ENCODE results near the gene TSSK2. TPM values are rescaled to one million over a fixed set of nuclear protein-coding genes. Genes with fewer than 3 reads are reported as not detected.

TSSK2 gene
- total and polyA plus RNA-seq, 2 donors from 2014 or later, result not detected

DNA sequence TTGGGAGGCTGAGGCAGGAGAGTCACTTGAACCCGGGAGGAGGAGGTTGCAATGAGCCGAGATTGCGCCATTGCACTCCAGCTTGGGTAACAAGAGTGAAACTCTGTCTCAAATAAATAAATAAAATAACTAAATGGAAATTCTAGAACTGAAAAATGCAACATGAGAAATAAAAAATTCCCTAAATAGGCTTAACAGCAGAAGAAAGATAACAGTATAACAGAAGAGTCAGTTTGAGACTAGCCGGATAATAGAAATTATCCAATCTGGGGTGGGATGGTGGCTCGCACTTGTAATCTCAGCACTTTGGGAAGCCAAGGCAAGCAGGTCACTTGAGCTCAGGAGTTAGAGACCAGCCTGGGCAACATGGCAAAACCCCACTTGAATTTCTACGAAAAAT lies 33.3 kb downstream of the TSSK2 start:
- Histone ChIP-seq H3K36me3 (ENCODE audit: control insufficient read depth in 2 of 3, insufficient read depth in 3 of 3, low read length in 3 of 3) (no peaks in the 10 kb centered on the region), H3K27me3 (ENCODE audit: control insufficient read depth, insufficient read depth, low read length) (peaks cover 9% of the 10 kb centered on the region), H3K9ac (ENCODE audit: low read length in 3 of 3) (no peak overlapping the region), H3K4me3 (ENCODE audit: low read length in 3 of 3) (no peak overlapping the region), H3K4me1 (ENCODE audit: control insufficient read depth in 2 of 3, insufficient read depth in 2 of 3, low read depth in 1 of 3, low read length in 3 of 3) (no peaks in the 10 kb centered on the region), H3K27ac (ENCODE audit: low read depth in 2 of 2, low read length in 2 of 2) (no peak overlapping the region), H3K9me3 (ENCODE audit: control insufficient read depth in 2 of 3, insufficient read depth in 1 of 3, low read length in 3 of 3) (no peaks in the 10 kb centered on the region)
- FAIRE-seq, result no peak
- intact Hi-C loops (cut with DNase I), result no loop called here
- DNase-seq, result no peak
- TF ChIP-seq, protein P1, sequence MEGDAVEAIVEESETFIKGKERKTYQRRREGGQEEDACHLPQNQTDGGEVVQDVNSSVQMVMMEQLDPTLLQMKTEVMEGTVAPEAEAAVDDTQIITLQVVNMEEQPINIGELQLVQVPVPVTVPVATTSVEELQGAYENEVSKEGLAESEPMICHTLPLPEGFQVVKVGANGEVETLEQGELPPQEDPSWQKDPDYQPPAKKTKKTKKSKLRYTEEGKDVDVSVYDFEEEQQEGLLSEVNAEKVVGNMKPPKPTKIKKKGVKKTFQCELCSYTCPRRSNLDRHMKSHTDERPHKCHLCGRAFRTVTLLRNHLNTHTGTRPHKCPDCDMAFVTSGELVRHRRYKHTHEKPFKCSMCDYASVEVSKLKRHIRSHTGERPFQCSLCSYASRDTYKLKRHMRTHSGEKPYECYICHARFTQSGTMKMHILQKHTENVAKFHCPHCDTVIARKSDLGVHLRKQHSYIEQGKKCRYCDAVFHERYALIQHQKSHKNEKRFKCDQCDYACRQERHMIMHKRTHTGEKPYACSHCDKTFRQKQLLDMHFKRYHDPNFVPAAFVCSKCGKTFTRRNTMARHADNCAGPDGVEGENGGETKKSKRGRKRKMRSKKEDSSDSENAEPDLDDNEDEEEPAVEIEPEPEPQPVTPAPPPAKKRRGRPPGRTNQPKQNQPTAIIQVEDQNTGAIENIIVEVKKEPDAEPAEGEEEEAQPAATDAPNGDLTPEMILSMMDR (IDR thresholded peaks at IDR 0.05; ENCODE audit: borderline replicate concordance, extremely low read depth, insufficient read depth), result no peak

DNA sequence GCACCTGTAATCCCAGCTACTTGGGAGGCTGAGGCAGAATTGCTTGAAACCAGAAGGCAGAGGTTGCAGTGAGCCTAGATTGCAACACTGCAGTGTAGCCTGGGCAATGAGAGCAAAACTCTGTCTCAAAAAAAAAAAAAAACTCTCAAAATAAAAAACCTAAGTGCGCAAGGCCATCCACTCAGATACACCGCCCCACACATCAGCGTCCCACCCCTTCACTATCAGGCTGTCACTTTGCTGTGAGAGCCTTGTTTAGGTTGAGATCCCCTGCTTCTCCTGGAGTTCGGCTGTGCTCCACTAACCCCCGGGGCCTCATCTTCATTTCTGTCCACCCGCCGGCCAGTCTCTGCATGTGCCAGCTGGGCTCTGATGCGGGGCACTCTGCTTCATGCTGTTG lies 35.3 kb downstream of the TSSK2 start:
- Histone ChIP-seq H3K36me3 (ENCODE audit: control insufficient read depth in 2 of 3, insufficient read depth in 3 of 3, low read length in 3 of 3) (no peaks in the 10 kb centered on the region), H3K27ac (ENCODE audit: low read depth in 2 of 2, low read length in 2 of 2) (no peak overlapping the region), H3K27me3 (ENCODE audit: control insufficient read depth, insufficient read depth, low read length) (peaks cover 16% of the 10 kb centered on the region), H3K4me1 (ENCODE audit: control insufficient read depth in 2 of 3, insufficient read depth in 2 of 3, low read depth in 1 of 3, low read length in 3 of 3) (peaks cover 0 to 11% (median 0%) of the 10 kb centered on the region in 3 donors), H3K9ac (ENCODE audit: low read length in 3 of 3) (no peak overlapping the region), H3K9me3 (ENCODE audit: control insufficient read depth in 2 of 3, insufficient read depth in 1 of 3, low read length in 3 of 3) (no peaks in the 10 kb centered on the region), H3K4me3 (ENCODE audit: low read length in 3 of 3) (no peak overlapping the region)
- no peak for FAIRE-seq
- intact Hi-C loops (cut with DNase I), result loop anchor here (5.0 kb wide), 1 partner anchor 49 kb away; no protein-coding TSS in a partner anchor
- no peak for DNase-seq
- TF ChIP-seq, protein P1 (IDR thresholded peaks at IDR 0.05; ENCODE audit: borderline replicate concordance, extremely low read depth, insufficient read depth), result no peak

DNA sequence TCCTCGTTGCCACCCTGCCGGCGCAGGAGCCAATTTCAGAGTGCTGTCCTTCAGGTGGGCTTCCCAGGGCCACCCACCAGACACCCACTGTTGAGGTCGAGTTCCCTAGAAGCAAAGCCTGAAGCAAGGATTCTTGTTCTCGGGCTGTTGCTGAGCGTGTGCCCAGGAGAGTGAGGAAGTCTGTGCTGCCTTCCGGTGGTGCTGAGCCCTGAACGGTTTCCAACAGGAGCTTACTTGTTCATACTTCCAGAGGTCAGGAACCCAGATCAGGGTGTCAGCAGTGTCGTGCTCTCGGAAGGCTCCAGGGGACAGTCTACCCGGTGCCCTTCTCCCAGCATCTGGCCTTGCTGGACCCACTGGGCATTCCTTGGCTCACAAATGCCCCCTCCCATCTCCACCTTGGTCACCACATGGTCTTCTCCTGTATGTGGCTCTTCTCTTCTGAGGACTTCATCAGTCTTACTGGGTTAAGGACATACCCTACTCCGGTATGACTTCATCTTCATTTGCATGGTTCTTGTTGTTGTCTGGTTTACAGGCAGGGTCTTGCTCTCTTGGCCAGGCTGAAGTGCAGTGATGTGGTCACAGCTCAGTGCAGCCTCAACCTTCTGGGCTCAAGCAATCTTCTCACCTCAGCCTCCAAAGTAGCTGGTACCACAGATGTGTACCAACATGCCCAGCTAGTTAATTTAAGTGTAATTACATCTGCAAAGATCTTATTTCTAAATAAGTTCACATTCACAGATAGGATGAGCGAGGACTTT lies 36.2 kb downstream of the TSSK2 start:
- FAIRE-seq (no peak), DNase-seq (no peak)
- H3K4me3 ChIP-seq (ENCODE audit: low read length in 3 of 3), result no peak overlapping the region
- intact Hi-C loops (cut with DNase I), result loop anchor here (5.0 kb wide), 1 partner anchor 50 kb away; no protein-coding TSS in a partner anchor
- no peak overlapping the region for H3K9ac ChIP-seq (ENCODE audit: low read length in 3 of 3)
- H3K27me3 ChIP-seq (ENCODE audit: control insufficient read depth, insufficient read depth, low read length), result peaks cover 16% of the 10 kb centered on the region
- H3K9me3 ChIP-seq (ENCODE audit: control insufficient read depth in 2 of 3, insufficient read depth in 1 of 3, low read length in 3 of 3), result no peaks in the 10 kb centered on the region
- H3K36me3 ChIP-seq (ENCODE audit: control insufficient read depth in 2 of 3, insufficient read depth in 3 of 3, low read length in 3 of 3), result no peaks in the 10 kb centered on the region
- no peak overlapping the region for H3K27ac ChIP-seq (ENCODE audit: low read depth in 2 of 2, low read length in 2 of 2)
- H3K4me1 ChIP-seq (ENCODE audit: control insufficient read depth in 2 of 3, insufficient read depth in 2 of 3, low read depth in 1 of 3, low read length in 3 of 3), result peaks cover 0 to 13% (median under 1%) of the 10 kb centered on the region in 3 donors
- TF ChIP-seq, protein P1 (IDR thresholded peaks at IDR 0.05; ENCODE audit: borderline replicate concordance, extremely low read depth, insufficient read depth), result no peak

Measured in kidney (tissue), 14 donors.